ENCODE results near the gene TMEM106C. TPM values are rescaled to one million over a fixed set of nuclear protein-coding genes. Genes with fewer than 3 reads are reported as not detected.

Gene TMEM106C
- total RNA-seq, 2 donors from 2014 or later: 54.6 to 91.1 TPM

DNA sequence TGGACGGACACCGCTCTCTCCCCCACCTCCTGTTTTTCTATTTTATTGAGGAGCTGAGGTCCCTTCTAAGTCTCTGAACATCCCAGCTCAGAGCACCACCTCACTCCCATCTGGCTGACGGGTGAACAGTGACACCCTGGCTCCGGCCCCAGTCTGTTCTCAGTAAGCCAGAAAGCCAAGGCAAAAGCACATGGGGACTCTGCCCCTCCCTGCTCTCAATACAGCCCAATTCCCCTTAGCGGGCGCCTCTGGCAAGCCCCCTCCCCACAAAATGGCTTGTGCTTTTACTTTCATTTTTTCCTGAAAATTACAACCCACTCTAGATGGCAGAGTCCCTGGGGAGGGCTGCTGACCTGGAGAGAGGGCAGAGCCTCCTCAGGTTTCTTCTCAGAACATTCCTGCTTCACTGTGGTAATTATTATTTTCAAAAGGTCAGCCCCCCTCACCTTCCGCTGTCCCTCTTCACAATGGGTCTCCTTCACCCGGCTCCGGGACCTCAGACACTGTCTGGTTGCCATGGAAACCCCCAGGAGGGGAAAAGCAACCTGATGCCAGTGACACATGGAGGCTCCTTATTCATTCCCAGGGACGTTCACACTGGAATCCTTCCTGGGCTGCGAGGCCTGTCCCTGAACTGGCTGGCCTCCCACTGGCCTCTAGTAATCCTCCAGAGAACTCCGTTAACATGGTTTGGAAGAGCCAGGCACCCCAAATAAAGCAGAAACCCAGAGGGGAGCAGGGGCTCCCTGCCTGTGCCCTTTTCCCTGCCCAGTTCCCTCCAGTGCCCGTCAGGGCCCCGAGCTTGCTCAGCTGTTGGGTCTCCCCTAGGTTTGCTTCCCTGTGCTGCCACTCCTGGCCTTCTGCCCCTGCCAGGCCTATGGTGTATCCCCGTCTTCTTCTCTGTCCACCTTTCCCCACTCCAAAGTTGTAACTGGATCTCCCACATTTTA, 25.0 kb downstream of the TMEM106C start:
- TF ChIP-seq POLR2A (IDR thresholded peaks at IDR 0.05): no peak
- TF ChIP-seq, protein P1, sequence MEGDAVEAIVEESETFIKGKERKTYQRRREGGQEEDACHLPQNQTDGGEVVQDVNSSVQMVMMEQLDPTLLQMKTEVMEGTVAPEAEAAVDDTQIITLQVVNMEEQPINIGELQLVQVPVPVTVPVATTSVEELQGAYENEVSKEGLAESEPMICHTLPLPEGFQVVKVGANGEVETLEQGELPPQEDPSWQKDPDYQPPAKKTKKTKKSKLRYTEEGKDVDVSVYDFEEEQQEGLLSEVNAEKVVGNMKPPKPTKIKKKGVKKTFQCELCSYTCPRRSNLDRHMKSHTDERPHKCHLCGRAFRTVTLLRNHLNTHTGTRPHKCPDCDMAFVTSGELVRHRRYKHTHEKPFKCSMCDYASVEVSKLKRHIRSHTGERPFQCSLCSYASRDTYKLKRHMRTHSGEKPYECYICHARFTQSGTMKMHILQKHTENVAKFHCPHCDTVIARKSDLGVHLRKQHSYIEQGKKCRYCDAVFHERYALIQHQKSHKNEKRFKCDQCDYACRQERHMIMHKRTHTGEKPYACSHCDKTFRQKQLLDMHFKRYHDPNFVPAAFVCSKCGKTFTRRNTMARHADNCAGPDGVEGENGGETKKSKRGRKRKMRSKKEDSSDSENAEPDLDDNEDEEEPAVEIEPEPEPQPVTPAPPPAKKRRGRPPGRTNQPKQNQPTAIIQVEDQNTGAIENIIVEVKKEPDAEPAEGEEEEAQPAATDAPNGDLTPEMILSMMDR (IDR thresholded peaks at IDR 0.05): no peak
- TF ChIP-seq POLR2AphosphoS5 (IDR thresholded peaks at IDR 0.05): no peak
- Histone ChIP-seq H3K4me3 (no peak overlapping the region), H3K27me3 (replicated peaks; ENCODE audit: insufficient read depth) (no peaks in the 10 kb centered on the region), H3K27ac (no peak overlapping the region), H3K9me3 (no peaks in the 10 kb centered on the region), H3K36me3 (no peaks in the 10 kb centered on the region), H3K4me1 (replicated peaks) (no peaks in the 10 kb centered on the region)
- WGBS: 56% methylated on average over 15 of the region's 15 CpGs
- intact Hi-C loops (cut with DNase I): no loop called here
- DNase-seq (ENCODE audit: low spot score): no peak

DNA sequence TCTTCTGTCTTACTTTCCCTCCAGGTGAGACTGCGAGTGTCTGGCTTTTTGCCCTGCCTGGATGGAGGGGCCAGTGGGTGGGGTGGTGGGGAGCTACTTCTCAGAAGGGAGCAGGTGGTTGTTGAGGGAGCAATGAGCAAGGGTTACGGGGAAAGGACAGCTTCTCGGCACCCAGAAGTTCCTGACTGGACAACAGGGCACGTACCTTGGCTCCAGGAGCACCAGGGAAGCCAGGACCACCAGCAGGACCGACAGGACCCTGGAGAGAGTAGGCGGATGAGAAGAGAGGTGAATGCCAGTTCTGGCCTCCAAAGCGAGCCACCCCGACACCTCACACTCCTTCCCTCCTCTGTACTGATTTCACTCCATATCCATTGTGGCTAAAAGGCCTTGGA, 25.6 kb downstream of the TMEM106C start:
- H3K36me3 ChIP-seq: no peaks in the 10 kb centered on the region
- no peaks in the 10 kb centered on the region for H3K27me3 ChIP-seq (replicated peaks; ENCODE audit: insufficient read depth)
- WGBS: 97% methylated on average over 8 of the region's 8 CpGs
- no peak overlapping the region for H3K27ac ChIP-seq
- H3K9me3 ChIP-seq: no peaks in the 10 kb centered on the region
- no peak overlapping the region for H3K4me3 ChIP-seq
- no peaks in the 10 kb centered on the region for H3K4me1 ChIP-seq (replicated peaks)
- TF ChIP-seq POLR2A (IDR thresholded peaks at IDR 0.05) (no peak), POLR2AphosphoS5 (IDR thresholded peaks at IDR 0.05) (no peak)
- TF ChIP-seq, protein P1 (IDR thresholded peaks at IDR 0.05): no peak
- intact Hi-C loops (cut with DNase I): no loop called here
- DNase-seq (ENCODE audit: low spot score): no peak

DNA sequence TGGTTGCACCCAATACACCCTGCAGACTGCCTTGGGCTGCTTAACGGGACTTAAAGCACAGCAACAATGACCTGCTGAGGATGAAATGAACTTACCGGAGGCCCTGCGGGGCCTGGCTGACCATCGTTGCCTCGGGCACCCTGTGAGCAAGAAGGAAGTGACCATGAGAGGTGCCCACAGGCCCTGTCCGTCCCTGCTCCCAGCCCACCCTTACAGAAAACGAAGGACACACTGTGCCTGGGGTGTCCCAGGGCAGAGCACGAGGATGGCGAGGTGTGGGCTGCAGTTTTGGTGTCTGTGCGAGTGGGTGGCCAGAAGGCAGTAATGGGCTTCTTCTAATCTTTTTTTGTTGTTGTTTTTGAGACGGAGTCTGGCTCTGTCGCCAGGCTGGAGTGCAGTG, 26.3 kb downstream of the TMEM106C start:
- Histone ChIP-seq H3K36me3 (no peaks in the 10 kb centered on the region), H3K9me3 (no peaks in the 10 kb centered on the region), H3K27ac (no peak overlapping the region), H3K27me3 (replicated peaks; ENCODE audit: insufficient read depth) (no peaks in the 10 kb centered on the region), H3K4me3 (no peak overlapping the region), H3K4me1 (replicated peaks) (no peaks in the 10 kb centered on the region)
- intact Hi-C loops (cut with DNase I): no loop called here
- no peak for DNase-seq (ENCODE audit: low spot score)
- TF ChIP-seq POLR2A (IDR thresholded peaks at IDR 0.05) (no peak), POLR2AphosphoS5 (IDR thresholded peaks at IDR 0.05) (no peak)
- TF ChIP-seq, protein P1 (IDR thresholded peaks at IDR 0.05): no peak
- WGBS: 88% methylated on average over 12 of the region's 12 CpGs

DNA sequence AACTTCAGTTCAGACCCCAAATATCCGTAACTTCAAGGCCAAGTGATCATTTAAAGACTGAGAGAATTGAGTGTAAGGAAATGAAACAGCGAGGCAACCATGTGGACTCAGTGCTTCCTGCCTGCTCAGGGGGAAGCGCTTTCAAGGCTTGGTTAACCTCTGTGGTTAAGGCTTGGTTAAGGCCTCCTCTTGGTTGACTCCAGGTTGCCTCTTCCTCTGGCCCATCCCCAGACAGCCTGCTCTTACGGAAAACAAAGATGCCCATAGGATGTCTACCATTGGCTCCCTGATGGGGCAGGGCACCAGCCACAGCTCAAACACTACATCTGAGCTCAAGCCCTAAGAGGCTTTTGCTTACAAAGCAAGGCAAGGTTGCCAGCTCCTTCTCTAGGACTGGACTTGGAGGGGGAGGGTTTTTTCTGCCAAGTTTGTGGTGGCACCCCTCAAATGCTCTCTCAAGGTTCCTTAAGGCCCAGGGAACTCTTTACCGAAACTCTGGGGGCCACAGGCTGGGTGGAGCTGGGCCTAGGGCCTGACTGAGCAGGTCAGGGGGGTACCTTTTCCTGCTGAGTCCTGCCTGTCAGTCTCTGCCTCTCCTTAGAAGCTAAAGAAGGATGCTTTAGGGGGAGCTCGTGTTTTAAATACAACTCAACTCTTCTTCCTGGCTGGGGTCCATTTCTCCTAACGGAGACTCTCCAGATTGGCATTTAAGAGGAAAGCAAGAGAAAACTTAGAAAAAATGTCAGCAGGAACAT, 27.1 kb downstream of the TMEM106C start:
- Histone ChIP-seq H3K27me3 (replicated peaks; ENCODE audit: insufficient read depth) (no peaks in the 10 kb centered on the region), H3K27ac (no peak overlapping the region), H3K4me3 (no peak overlapping the region), H3K9me3 (no peaks in the 10 kb centered on the region), H3K36me3 (no peaks in the 10 kb centered on the region), H3K4me1 (replicated peaks) (no peaks in the 10 kb centered on the region)
- no peak for DNase-seq (ENCODE audit: low spot score)
- 79% methylated on average over 7 of the region's 7 CpGs for WGBS
- TF ChIP-seq POLR2AphosphoS5 (IDR thresholded peaks at IDR 0.05): no peak
- no peak for TF ChIP-seq POLR2A (IDR thresholded peaks at IDR 0.05)
- TF ChIP-seq, protein P1 (IDR thresholded peaks at IDR 0.05): no peak
- intact Hi-C loops (cut with DNase I): no loop called here
